Measurements from ENCODE around the gene CRTC3.

DNA sequence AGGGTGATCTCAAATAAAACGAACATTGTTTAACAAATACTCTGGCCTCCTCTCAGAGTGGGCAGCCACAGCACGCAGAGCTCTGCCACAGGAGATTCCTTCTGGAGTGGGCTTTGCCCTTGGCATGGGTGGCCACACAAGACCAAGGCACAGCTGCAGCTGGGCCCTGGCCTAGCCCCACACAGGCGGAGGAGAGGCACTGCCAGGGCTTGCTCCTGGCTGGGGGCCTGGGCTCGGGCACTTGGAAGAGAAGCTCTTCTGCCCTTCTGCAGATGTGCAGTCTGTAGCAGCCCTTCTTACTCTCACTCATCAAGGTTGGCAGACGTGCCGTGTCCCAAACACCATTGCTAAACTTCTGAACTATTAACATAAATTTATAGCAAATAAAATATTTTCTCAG, 67.2 kb downstream of the CRTC3 start:
- TF ChIP-seq, protein P1, sequence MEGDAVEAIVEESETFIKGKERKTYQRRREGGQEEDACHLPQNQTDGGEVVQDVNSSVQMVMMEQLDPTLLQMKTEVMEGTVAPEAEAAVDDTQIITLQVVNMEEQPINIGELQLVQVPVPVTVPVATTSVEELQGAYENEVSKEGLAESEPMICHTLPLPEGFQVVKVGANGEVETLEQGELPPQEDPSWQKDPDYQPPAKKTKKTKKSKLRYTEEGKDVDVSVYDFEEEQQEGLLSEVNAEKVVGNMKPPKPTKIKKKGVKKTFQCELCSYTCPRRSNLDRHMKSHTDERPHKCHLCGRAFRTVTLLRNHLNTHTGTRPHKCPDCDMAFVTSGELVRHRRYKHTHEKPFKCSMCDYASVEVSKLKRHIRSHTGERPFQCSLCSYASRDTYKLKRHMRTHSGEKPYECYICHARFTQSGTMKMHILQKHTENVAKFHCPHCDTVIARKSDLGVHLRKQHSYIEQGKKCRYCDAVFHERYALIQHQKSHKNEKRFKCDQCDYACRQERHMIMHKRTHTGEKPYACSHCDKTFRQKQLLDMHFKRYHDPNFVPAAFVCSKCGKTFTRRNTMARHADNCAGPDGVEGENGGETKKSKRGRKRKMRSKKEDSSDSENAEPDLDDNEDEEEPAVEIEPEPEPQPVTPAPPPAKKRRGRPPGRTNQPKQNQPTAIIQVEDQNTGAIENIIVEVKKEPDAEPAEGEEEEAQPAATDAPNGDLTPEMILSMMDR (conservative IDR thresholded peaks at IDR 0.05; ENCODE audit: low read length) = no peak
- TF ChIP-seq EZH2phosphoT487 (IDR thresholded peaks at IDR 0.05; ENCODE audit: borderline replicate concordance, low read depth, low read length) = no peak

All from OCI-LY7 (cell line).